GM18907 (cell line): ENCODE measurements around the gene SPTAN1.
"Not testable (repeated sequence)": the region's sequence is repeated elsewhere in the genome, so short reads cannot be mapped to it uniquely, and the experiment has no call there.

Experiments
- ATAC-seq: cut with Tn5 transposase; IDR thresholded peaks from one replicate; pipeline ENCODE4 v1.9.1; 2021; ENCODE audit warnings: mild to moderate bottlenecking, moderate library complexity; ENCODE audit not compliant: unreplicated experiment

SPTAN1 gene

DNA sequence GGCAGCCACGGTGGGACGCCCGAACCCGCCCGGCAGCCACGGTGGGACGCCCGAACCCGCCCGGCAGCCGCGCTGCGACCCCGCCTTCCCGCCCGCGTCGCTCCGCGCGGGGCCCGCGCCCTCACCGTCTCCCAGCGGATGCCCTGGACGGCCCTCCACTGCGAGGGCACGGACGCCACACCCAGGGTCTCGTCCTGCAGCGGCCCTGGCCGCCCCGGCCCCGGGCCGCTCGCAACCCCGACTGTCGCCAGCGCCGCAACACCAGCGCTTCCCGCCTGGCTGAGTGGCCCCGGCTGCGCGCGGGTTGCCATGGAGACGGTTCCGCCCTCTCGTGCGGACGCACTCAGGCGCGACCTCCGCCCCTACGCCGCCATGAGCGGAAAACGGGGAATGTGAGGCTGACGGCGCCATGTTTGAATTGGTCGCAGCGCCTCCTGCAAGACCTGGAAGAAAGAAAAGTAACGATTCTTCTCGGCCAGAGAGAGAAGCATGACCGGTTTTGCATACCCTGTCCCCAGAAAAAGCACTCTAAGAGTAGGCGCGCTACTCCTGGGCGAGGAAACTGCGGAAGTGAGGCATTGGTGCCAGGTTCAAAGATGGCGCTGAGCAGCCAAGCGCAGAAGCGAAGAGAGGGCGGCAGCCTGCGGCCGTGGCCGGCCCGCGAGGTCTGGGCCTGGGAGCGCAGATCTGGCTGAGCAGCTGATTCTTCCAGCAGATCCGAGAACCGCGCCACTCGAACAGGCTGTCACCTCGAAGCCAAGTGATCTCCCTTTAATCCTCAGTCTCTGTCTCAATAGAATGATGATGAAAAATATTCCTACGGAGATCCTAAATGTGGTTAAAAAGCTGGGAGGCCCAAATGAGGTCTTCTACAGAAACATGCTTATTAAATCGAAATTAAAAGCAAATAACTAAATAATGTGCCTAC is 104.3 kb downstream of the SPTAN1 start, which contains the start of gene DYNC2I2:
TSS of gene DYNC2I2 (minus strand) at position 432 of the 928 bp plus-strand sequence. CDS start at position 311, 121 bp downstream.
- peak; percentile 70 for ATAC-seq

DNA sequence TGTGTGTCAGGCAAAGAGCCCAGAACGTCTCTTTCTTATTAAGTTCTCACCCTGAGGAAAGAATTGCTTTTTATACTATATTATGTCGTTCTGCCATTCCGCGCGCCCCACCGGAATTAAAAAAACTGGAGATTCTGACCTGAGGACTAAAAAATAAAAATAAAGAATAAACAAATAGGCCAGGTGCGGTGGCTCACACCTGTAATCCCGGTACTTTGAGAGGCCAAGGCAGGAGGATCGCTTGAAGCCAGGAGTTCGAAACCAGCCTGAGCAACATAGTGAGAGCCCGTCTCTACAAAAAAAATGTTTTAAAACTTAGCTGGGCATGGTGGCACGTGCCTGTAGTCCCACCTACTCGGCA is 104.9 kb downstream of the SPTAN1 start:
- ATAC-seq, result no peak

DNA sequence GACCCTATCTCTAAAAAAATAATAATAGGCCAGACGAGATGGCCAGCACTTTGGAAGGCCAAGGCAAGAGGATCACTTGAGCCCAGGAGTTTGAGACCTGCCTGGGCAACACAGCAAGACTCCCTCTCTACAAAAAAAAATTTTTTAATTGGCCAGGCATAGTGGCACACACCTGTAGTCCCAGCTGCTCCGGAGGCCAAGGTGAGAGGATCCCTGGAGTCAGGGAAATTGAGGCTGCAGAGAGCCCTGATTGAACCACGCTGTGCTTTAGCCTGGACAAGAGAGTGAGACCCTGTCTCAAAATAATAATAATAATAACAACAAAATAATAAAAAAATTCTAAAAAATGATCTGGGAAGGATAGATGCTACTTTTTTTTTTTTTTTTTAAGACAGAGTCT is 105.4 kb downstream of the SPTAN1 start:
- no peak for ATAC-seq

DNA sequence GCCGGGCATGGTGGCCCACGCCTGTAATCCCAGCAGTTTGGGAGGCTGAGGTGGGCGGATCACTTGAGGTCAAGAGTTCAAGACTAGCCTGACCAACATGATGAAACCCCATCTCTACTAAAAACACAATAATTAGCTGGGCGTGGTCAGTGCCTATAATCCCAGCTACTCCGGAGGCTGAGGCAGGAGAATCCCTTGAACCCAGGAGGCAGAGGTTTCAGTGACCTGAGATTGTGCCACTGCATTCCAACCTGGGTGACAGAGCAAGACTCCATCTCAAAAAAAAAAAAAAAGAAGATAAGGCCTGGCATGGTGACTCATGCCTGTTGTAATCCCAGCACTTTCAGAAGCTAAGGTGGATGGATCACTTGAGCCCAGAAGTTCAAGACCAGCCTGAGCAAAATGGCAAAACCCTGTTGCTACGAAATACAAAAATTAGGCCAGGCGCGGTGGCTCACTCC is 114.1 kb downstream of the SPTAN1 start:
- not testable (repeated sequence) for ATAC-seq

DNA sequence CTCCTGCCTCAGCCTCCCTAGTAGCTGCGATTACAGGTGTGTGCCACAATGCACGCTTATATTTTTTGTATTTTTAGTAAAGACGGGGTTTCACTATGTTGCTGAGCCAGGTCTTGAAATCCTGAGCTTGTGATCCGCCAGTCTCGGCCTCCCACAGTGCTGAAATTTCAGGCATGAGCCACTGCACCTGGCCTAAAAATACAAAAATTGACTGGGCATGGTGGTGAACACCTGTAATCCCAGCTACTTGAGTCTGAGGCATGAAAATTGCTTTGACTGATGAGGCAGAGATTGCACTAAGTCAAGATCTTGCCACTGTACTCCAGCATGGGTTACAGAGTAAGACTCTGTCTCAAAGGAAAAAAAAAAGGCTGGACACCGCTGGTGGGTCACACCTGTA is 117.4 kb downstream of the SPTAN1 start:
- no peak for ATAC-seq

DNA sequence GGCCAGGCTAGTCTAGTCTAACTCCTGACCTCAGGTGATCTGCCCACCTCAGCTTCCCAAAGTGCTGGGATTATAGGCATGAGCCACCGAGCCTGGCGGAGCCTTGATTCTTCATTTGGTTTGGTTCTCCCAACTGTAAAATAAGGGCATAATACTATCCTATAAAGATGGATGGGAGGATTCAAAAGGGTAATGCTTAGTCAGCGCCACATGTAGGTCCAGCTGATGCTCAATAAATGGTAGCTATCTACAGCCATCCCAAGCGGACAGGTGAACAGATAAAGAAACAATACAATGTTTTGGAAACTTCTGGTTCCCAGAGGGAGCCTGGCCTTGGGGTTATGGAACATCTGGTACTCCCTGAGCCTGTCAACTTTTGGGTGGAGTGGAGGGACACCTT is 123.0 kb downstream of the SPTAN1 start:
- no peak for ATAC-seq

DNA sequence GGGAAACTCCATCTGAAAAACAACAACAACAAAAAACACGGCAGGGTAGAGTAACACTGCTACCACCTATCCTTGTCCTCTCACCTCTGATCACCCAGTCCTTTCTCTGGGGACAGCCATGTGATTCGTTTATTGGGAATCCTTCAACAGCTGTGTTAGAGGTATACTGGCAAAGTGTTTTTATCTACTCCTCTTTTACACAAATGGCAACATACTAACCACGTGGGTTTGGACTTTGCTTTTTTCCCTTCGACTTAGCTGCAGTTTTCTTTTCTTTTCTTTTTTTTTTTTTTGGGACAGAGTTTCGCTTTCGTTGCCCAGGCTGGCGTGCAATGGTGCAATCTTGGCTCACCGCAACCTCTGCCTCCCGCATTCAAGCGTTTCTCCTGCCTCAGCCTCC is 125.4 kb downstream of the SPTAN1 start:
- no peak for ATAC-seq
